MCF 10A (cell line): Measurements from ENCODE around the gene CX3CL1. TPM values are rescaled to one million over a fixed set of nuclear protein-coding genes. Genes with fewer than 3 reads are reported as not detected.

ENCODE experiments used
- BruUV-seq: library from RNA; stranded (reverse); fragments of 400-500 nt; replicated peaks from 2 replicates; lab custom pipeline; 2021; lab: Mats Ljungman, UMichigan
- CTCF ChIA-PET: fragments of 300-600 bp; sonication (Branson Sonifier 250); formaldehyde crosslinking; extraction: SDS; loops from one replicate; lab custom pipeline; 2021; ENCODE audit warnings: antibody characterized with exemption, inconsistent platforms; lab: Yijun Ruan, JAX
- POLR2A ChIA-PET: fragments of 300-600, 350-650 bp; sonication (Branson Sonifier 250); formaldehyde crosslinking; extraction: SDS; loops from one replicate; lab custom pipeline; 2020; ENCODE audit warnings: antibody characterized with exemption, inconsistent platforms; lab: Yijun Ruan, JAX
- DNase-seq: peaks from one replicate; pipeline ENCODE4 v3.0.0-alpha.2; 2018; ENCODE audit not compliant: unreplicated experiment
- H3K27ac Mint-ChIP-seq: one replicate; pipeline ENCODE4 v1.8.0; 2022; ENCODE audit warnings: mild to moderate bottlenecking, low read depth, mixed read lengths; ENCODE audit not compliant: unreplicated experiment
- H3K27me3 Mint-ChIP-seq: one replicate; pipeline ENCODE4 v1.8.0; 2022; ENCODE audit warnings: mixed read lengths; ENCODE audit not compliant: insufficient read depth, unreplicated experiment
- H3K36me3 Mint-ChIP-seq: one replicate; pipeline ENCODE4 v1.8.0; 2022; ENCODE audit warnings: mild to moderate bottlenecking, moderate library complexity, mixed read lengths; ENCODE audit not compliant: insufficient read depth, unreplicated experiment
- H3K4me1 Mint-ChIP-seq: one replicate; pipeline ENCODE4 v1.8.0; 2022; ENCODE audit warnings: mixed read lengths; ENCODE audit not compliant: insufficient read depth, unreplicated experiment
- H3K4me3 Mint-ChIP-seq: one replicate; pipeline ENCODE4 v1.8.0; 2022; ENCODE audit warnings: mild to moderate bottlenecking, moderate library complexity, mixed read lengths; ENCODE audit not compliant: unreplicated experiment
- H3K9me3 Mint-ChIP-seq: one replicate; pipeline ENCODE4 v1.8.0; 2022; ENCODE audit warnings: mixed read lengths; ENCODE audit not compliant: unreplicated experiment
- intact Hi-C: fragments of 100-400 bp; cut with micrococcal nuclease; formaldehyde crosslinking; loops from 2 replicates; pipeline ENCODE4 v1.14.1; 2022
- total RNA-seq: library from RNA; stranded (reverse); gene quantifications from 2 replicates; pipeline ENCODE4 v1.2.3, GENCODE V29; 2022
- TF ChIP-seq, protein P1 (sequence below): fragments of 200-600 bp; IDR thresholded peaks from one replicate; pipeline ENCODE4 v1.8.0; 2022; ENCODE audit warnings: antibody characterized with exemption, mild to moderate bottlenecking; ENCODE audit not compliant: unreplicated experiment

Gene CX3CL1
- total RNA-seq, 1 experiment from 2014 or later = not detected

DNA sequence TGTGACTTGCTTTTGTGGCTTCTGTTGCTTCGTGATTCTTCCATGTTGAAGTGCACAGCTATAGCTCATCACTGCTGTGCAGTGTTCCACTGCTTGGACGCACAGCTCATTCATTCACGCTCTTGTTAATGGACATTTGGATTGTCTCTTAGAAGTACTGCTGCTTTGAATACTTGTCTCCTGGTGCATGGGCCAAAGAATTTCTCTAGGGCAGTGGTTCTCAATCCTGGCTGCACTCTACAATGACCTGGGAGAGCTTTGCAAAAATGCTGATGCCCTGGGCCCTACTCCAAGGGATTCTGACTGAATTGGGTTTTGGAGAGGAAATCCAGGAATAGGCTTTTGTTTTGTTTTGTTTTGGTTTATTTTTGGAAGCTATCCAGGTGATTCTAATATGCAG is 52.3 kb downstream of the CX3CL1 start:
- Mint-ChIP-seq H3K27me3 (no peaks in the 10 kb centered on the region), H3K4me3 (no peak overlapping the region), H3K27ac (no peak overlapping the region), H3K36me3 (peaks cover 27% of the 10 kb centered on the region), H3K4me1 (peaks cover 6% of the 10 kb centered on the region), H3K9me3 (no peaks in the 10 kb centered on the region)
- CTCF ChIA-PET = interaction anchor here (1.2 to 9.6 kb wide), 5 partner anchors 7 to 124 kb away, joined by 3 to 129 read pairs (median 5); no protein-coding TSS in a partner anchor
- no TSS peak for BruUV-seq
- TF ChIP-seq, protein P1, sequence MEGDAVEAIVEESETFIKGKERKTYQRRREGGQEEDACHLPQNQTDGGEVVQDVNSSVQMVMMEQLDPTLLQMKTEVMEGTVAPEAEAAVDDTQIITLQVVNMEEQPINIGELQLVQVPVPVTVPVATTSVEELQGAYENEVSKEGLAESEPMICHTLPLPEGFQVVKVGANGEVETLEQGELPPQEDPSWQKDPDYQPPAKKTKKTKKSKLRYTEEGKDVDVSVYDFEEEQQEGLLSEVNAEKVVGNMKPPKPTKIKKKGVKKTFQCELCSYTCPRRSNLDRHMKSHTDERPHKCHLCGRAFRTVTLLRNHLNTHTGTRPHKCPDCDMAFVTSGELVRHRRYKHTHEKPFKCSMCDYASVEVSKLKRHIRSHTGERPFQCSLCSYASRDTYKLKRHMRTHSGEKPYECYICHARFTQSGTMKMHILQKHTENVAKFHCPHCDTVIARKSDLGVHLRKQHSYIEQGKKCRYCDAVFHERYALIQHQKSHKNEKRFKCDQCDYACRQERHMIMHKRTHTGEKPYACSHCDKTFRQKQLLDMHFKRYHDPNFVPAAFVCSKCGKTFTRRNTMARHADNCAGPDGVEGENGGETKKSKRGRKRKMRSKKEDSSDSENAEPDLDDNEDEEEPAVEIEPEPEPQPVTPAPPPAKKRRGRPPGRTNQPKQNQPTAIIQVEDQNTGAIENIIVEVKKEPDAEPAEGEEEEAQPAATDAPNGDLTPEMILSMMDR = no peak
- POLR2A ChIA-PET = interaction anchor here (0.7 to 1.4 kb wide), 2 partner anchors 23 to 39 kb away, joined by 3 to 6 read pairs; partner anchors contain the start of genes CIAPIN1 and COQ9
- DNase-seq = no peak
- intact Hi-C loops = no loop called here

DNA sequence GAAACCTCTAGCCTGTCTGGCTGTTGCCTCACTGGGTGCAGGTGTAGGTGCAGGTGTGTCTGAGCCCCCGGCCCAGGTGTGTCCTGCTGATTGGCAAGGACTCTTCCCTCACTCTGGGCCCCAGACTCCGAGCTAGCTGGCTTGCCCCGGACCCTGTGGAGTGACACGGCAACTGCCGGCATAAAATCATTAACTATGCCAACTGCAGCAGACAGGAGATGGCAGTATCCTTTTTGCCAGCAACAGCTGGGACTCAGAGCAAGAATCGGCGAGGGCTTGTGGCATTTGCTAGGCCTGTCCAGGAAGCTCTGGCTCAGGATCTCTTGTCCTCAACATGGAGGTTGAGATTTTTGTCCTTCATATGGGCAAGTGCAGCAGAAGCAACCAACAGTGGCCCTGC is 54.1 kb downstream of the CX3CL1 start:
- Mint-ChIP-seq H3K4me3 (no peak overlapping the region), H3K27me3 (no peaks in the 10 kb centered on the region), H3K4me1 (peaks cover 6% of the 10 kb centered on the region), H3K27ac (no peak overlapping the region), H3K36me3 (peaks cover 45% of the 10 kb centered on the region), H3K9me3 (no peaks in the 10 kb centered on the region)
- no TSS peak for BruUV-seq
- ChIA-PET POLR2A (interaction anchor here (1.5 kb wide), 1 partner anchor 21 kb away, joined by 6 read pairs; the partner anchor contains the start of genes CIAPIN1 and COQ9), CTCF (interaction anchor here (0.9 to 3.3 kb wide), 2 partner anchors 9 to 36 kb away, joined by 3 to 33 read pairs; partner anchors contain the start of gene POLR2C)
- DNase-seq = no peak
- intact Hi-C loops = no loop called here
- TF ChIP-seq, protein P1 = no peak

DNA sequence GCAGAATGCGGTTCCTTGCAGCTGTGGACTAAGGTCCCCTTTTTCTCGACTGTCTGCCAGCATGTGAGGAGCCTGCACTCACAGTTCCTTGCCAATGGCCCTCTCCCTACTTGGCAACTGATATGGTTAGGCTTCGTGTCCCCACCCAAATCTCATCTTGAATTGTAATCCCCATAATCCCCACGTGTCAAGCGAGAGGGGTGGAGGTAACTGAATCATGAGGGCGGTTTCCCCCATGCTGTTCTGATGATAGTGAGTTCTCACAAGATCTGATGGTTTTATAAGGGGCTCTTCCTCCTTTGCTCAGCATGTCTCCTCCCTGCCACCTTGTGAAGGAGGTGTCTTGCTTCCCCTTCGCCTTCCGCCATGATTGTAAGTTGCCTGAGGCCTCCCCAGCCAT is 55.0 kb downstream of the CX3CL1 start:
- Mint-ChIP-seq H3K36me3 (peaks cover 54% of the 10 kb centered on the region), H3K9me3 (no peaks in the 10 kb centered on the region), H3K4me1 (peaks cover 3% of the 10 kb centered on the region), H3K27ac (no peak overlapping the region), H3K4me3 (no peak overlapping the region), H3K27me3 (no peaks in the 10 kb centered on the region)
- CTCF ChIA-PET = interaction anchor here (3.3 kb wide), 1 partner anchor 10 kb away, joined by 33 read pairs; no protein-coding TSS in a partner anchor
- no TSS peak for BruUV-seq
- POLR2A ChIA-PET = interaction anchor here (1.5 kb wide), 1 partner anchor 20 kb away, joined by 6 read pairs; the partner anchor contains the start of genes CIAPIN1 and COQ9
- DNase-seq = no peak
- intact Hi-C loops = no loop called here
- TF ChIP-seq, protein P1 = no peak

DNA sequence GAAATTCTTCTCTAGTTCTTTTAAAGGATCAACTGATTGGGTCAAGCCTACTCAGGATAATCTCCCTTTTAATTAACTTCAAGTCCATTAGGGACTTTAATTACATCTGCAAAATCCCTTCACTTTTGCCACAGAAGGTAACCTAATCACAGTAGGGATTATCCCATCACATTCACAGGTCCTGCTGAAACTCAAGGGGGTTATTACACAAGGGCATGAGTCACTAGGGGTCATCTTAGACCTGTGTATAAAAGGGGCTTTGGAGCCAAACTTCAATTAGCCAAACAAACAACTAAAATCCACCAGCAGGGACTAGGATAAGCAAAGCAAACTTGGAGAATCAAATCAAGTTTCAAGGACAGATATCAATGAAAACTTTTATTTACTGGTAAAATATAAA is 55.5 kb downstream of the CX3CL1 start:
- Mint-ChIP-seq H3K4me3 (no peak overlapping the region), H3K27ac (no peak overlapping the region)
- BruUV-seq = no TSS peak

More for the DNA sequence above, 55.5 kb downstream of the CX3CL1 start:
- DNase-seq = peak; percentile 22
- intact Hi-C loops = no loop called here
- Mint-ChIP-seq H3K4me1 (no peaks in the 10 kb centered on the region), H3K27me3 (no peaks in the 10 kb centered on the region), H3K36me3 (peaks cover 59% of the 10 kb centered on the region), H3K9me3 (no peaks in the 10 kb centered on the region)
- TF ChIP-seq, protein P1 = no peak
- POLR2A ChIA-PET = no interaction called here
- CTCF ChIA-PET = no interaction called here
